HG03196 (cell line): ENCODE measurements around the gene RCBTB2.
"Not testable (repeated sequence)": the region's sequence is repeated elsewhere in the genome, so short reads cannot be mapped to it uniquely, and the experiment has no call there.

Experiments used
- ATAC-seq: cut with Tn5 transposase; IDR thresholded peaks from one replicate; pipeline ENCODE4 v1.9.1; 2021; ENCODE audit not compliant: unreplicated experiment

Gene RCBTB2

GRCh38 chr13:48532506-48533499 is at the start of gene RCBTB2:
TSS of gene RCBTB2 (minus strand) at chr13:48533080. CDS start at chr13:48521939, 11,141 bp downstream.
- peak; percentile 80 for ATAC-seq

GRCh38 chr13:48582084-48582483 is 49.2 kb upstream of the RCBTB2 start:
- ATAC-seq: no peak

GRCh38 chr13:48580896-48581295 is 48.0 kb upstream of the RCBTB2 start:
- no peak for ATAC-seq

- no peak for ATAC-seq
Observed at GRCh38 chr13:48580185-48580803, 47.4 kb upstream of the RCBTB2 start.

- ATAC-seq: not testable (repeated sequence)
Observed at GRCh38 chr13:48579919-48580180, 47.0 kb upstream of the RCBTB2 start.

GRCh38 chr13:48579165-48579918 is 46.5 kb upstream of the RCBTB2 start:
- ATAC-seq: peak; percentile 79

- ATAC-seq: peak; percentile 54
Observed at GRCh38 chr13:48578516-48579164, 45.8 kb upstream of the RCBTB2 start.

- ATAC-seq: no peak
Observed at GRCh38 chr13:48576448-48577010, 43.6 kb upstream of the RCBTB2 start.

GRCh38 chr13:48575031-48575430 is 42.2 kb upstream of the RCBTB2 start:
- ATAC-seq: no peak

GRCh38 chr13:48574041-48574796 is 41.3 kb upstream of the RCBTB2 start:
- no peak for ATAC-seq

GRCh38 chr13:48573213-48574007 is 40.5 kb upstream of the RCBTB2 start:
- no peak for ATAC-seq

- ATAC-seq: no peak
Observed at GRCh38 chr13:48571126-48571913, 38.4 kb upstream of the RCBTB2 start.

- no peak for ATAC-seq
Observed at GRCh38 chr13:48570216-48570828, 37.4 kb upstream of the RCBTB2 start.

GRCh38 chr13:48569104-48569666 is 36.3 kb upstream of the RCBTB2 start:
- ATAC-seq: no peak

GRCh38 chr13:48568370-48569103 is 35.7 kb upstream of the RCBTB2 start:
- no peak for ATAC-seq

GRCh38 chr13:48567515-48568369 is 34.9 kb upstream of the RCBTB2 start:
- ATAC-seq: no peak
